ENCODE measurements around the gene FGG. TPM values are rescaled to one million over a fixed set of nuclear protein-coding genes. Genes with fewer than 3 reads are reported as not detected.
A peak's percentile ranks its signal among the peaks of the same experiment; 100 is the strongest.

Gene FGG
- total and polyA plus RNA-seq, 2 of the 13 experiments (the other 11 are each of a cell fraction or from before 2014, with no cell fraction given): 1,037 to 2,423 TPM

DNA sequence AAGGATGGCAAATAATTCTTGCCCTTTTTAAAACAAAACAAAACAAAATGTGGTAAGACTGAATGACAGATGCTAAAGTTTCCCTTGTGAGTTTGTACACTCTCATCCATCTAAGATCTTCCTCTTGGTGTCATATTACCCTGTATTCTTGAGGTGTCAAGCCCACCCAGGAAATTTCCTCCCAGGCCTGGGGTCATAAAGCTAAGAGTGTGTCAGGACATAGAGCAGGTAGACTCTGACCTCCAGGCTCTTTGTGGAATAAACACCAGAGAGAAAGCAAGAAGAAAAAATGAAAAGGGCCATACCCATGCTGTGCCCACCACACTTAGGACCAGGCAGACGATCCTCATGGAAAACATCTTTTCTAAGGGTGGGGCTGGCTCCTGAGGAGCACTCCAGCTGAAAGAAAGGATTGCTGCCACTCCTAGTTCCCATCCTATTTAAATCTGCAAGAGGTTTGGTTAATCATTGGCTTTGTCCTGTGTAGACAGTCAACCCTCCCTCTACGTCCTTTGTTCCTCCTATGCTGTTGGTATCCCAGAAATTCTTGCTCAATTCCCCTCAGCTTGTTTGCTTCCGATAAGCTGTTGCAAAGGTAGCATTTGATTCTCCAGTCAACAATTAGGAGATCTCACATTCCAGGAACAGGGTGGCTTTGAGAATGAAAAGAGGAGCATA is 22.0 kb downstream of the FGG start, which contains the start of gene FGA (continued):
- TF ChIP-seq, protein P1, sequence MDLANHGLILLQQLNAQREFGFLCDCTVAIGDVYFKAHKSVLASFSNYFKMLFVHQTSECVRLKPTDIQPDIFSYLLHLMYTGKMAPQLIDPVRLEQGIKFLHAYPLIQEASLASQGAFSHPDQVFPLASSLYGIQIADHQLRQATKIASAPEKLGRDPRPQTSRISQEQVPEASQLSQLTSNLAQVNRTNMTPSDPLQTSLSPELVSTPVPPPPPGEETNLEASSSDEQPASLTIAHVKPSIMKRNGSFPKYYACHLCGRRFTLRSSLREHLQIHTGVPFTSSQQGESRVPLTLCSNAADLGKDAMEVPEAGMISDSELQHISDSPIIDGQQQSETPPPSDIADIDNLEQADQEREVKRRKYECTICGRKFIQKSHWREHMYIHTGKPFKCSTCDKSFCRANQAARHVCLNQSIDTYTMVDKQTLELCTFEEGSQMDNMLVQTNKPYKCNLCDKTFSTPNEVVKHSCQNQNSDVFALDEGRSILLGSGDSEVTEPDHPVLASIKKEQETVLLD (CRISPR knock-in tag; IDR thresholded peaks at IDR 0.05; ENCODE audit: low read depth): 0 out of 2 replicates have a peak, but pooled peaks have one; percentile 48
- TF ChIP-seq ZFY (CRISPR knock-in tag; IDR thresholded peaks at IDR 0.05): no peak; the same call in 1 of the 2 replicates
- TF ChIP-seq, protein P2, sequence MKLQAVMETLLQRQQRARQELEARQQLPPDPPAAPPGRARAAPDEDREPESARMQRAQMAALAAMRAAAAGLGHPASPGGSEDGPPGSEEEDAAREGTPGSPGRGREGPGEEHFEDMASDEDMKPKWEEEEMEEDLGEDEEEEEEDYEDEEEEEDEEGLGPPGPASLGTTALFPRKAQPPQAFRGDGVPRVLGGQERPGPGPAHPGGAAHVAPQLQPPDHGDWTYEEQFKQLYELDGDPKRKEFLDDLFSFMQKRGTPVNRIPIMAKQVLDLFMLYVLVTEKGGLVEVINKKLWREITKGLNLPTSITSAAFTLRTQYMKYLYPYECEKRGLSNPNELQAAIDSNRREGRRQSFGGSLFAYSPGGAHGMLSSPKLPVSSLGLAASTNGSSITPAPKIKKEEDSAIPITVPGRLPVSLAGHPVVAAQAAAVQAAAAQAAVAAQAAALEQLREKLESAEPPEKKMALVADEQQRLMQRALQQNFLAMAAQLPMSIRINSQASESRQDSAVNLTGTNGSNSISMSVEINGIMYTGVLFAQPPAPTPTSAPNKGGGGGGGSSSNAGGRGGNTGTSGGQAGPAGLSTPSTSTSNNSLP (IDR thresholded peaks at IDR 0.05; ENCODE audit: low read depth, low read length): peak; percentile 97
- no peak for TF ChIP-seq ZFP41 (CRISPR knock-in tag; IDR thresholded peaks at IDR 0.05; ENCODE audit: borderline replicate concordance)
- TF ChIP-seq RXRA (CRISPR knock-in tag; IDR thresholded peaks at IDR 0.05): peak; percentile 92; the same call in 1 of the 2 replicates
- TF ChIP-seq, protein P3, sequence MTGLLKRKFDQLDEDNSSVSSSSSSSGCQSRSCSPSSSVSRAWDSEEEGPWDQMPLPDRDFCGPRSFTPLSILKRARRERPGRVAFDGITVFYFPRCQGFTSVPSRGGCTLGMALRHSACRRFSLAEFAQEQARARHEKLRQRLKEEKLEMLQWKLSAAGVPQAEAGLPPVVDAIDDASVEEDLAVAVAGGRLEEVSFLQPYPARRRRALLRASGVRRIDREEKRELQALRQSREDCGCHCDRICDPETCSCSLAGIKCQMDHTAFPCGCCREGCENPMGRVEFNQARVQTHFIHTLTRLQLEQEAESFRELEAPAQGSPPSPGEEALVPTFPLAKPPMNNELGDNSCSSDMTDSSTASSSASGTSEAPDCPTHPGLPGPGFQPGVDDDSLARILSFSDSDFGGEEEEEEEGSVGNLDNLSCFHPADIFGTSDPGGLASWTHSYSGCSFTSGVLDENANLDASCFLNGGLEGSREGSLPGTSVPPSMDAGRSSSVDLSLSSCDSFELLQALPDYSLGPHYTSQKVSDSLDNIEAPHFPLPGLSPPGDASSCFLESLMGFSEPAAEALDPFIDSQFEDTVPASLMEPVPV (CRISPR knock-in tag; IDR thresholded peaks at IDR 0.05): no peak
- TF ChIP-seq MZF1 (CRISPR knock-in tag; IDR thresholded peaks at IDR 0.05; ENCODE audit: borderline replicate concordance): 0 out of 2 replicates have a peak, but pooled peaks have one; percentile 39
- TF ChIP-seq PTBP1 (IDR thresholded peaks at IDR 0.05; ENCODE audit: low read depth, low read length, poor library complexity, severe bottlenecking): no peak
- no peak for TF ChIP-seq HES4 (CRISPR knock-in tag; IDR thresholded peaks at IDR 0.05; ENCODE audit: borderline replicate concordance)
- no peak for TF ChIP-seq ZNF660 (CRISPR knock-in tag; IDR thresholded peaks at IDR 0.05; ENCODE audit: borderline replicate concordance, low read depth)
- TF ChIP-seq, protein P4, sequence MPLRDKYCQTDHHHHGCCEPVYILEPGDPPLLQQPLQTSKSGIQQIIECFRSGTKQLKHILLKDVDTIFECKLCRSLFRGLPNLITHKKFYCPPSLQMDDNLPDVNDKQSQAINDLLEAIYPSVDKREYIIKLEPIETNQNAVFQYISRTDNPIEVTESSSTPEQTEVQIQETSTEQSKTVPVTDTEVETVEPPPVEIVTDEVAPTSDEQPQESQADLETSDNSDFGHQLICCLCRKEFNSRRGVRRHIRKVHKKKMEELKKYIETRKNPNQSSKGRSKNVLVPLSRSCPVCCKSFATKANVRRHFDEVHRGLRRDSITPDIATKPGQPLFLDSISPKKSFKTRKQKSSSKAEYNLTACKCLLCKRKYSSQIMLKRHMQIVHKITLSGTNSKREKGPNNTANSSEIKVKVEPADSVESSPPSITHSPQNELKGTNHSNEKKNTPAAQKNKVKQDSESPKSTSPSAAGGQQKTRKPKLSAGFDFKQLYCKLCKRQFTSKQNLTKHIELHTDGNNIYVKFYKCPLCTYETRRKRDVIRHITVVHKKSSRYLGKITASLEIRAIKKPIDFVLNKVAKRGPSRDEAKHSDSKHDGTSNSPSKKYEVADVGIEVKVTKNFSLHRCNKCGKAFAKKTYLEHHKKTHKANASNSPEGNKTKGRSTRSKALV (CRISPR knock-in tag; IDR thresholded peaks at IDR 0.05): peak; percentile 57; the same call in 1 of the 2 replicates
- TF ChIP-seq, protein P5, sequence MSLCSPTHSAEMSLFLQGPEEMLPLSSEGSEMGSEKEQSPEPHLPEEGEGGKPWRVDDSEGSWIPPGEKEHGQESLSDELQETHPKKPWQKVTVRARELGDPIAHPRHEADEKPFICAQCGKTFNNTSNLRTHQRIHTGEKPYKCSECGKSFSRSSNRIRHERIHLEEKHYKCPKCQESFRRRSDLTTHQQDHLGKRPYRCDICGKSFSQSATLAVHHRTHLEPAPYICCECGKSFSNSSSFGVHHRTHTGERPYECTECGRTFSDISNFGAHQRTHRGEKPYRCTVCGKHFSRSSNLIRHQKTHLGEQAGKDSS (CRISPR knock-in tag; IDR thresholded peaks at IDR 0.05; ENCODE audit: borderline replicate concordance, low read depth): peak; percentile 46; the same call in 1 of the 2 replicates
- TF ChIP-seq ZNF749 (CRISPR knock-in tag; IDR thresholded peaks at IDR 0.05; ENCODE audit: borderline replicate concordance): peak; percentile 37; the same call in 1 of the 2 replicates
- TF ChIP-seq DMAP1 (CRISPR knock-in tag; IDR thresholded peaks at IDR 0.05): peak; percentile 75; the same call in 1 of the 2 replicates
- TF ChIP-seq ZNF33B (CRISPR knock-in tag; IDR thresholded peaks at IDR 0.05): no peak; the same call in 1 of the 2 replicates
- TF ChIP-seq ZNF274 (CRISPR knock-in tag; IDR thresholded peaks at IDR 0.05): no peak
- no peak for TF ChIP-seq MAFG (CRISPR knock-in tag; IDR thresholded peaks at IDR 0.05)
- TF ChIP-seq SMAD9 (CRISPR knock-in tag; IDR thresholded peaks at IDR 0.05): no peak
- TF ChIP-seq ZNF670 (CRISPR knock-in tag; IDR thresholded peaks at IDR 0.05; ENCODE audit: borderline replicate concordance): 0 out of 2 replicates have a peak, but pooled peaks have one; percentile 44
- TF ChIP-seq ZNF850 (CRISPR knock-in tag; conservative IDR thresholded peaks at IDR 0.05): no peak
- no peak for TF ChIP-seq POLR2AphosphoS2 (IDR thresholded peaks at IDR 0.05; ENCODE audit: low read depth, low read length)
- TF ChIP-seq ZNF619 (CRISPR knock-in tag; IDR thresholded peaks at IDR 0.05): no peak

Data from HepG2 (cell line).